GM18868 (cell line): Measurements from ENCODE around the gene ZNF592.

Source experiments
- ATAC-seq: cut with Tn5 transposase; IDR thresholded peaks from one replicate; pipeline ENCODE4 v1.9.1; 2021; ENCODE audit warnings: mild to moderate bottlenecking, moderate library complexity; ENCODE audit not compliant: unreplicated experiment

ZNF592 gene

GRCh38 chr15:84748274-84749110 is at the start of gene ZNF592:
Gene ZNF592, plus strand, starts transcription at chr15:84748592. Its CDS starts 34,084 bp downstream, at chr15:84782676.
- peak; percentile 47 for ATAC-seq

- no peak for ATAC-seq
Observed at GRCh38 chr15:84699538-84700191, 48.7 kb upstream of the ZNF592 start.

- no peak for ATAC-seq
Observed at GRCh38 chr15:84702961-84703482, 45.4 kb upstream of the ZNF592 start.

GRCh38 chr15:84703808-84704207 is 44.6 kb upstream of the ZNF592 start:
- ATAC-seq, result no peak

GRCh38 chr15:84714372-84714771 is 34.0 kb upstream of the ZNF592 start:
- no peak for ATAC-seq

- ATAC-seq, result no peak
Observed at GRCh38 chr15:84714821-84715220, 33.6 kb upstream of the ZNF592 start.

GRCh38 chr15:84715441-84716035 is 32.9 kb upstream of the ZNF592 start:
- no peak for ATAC-seq

- ATAC-seq, result peak; percentile 95
Observed at GRCh38 chr15:84716036-84716732, 32.2 kb upstream of the ZNF592 start, which contains the start of gene SEC11A. Gene SEC11A, minus strand, starts transcription at chr15:84716139. Its CDS starts 64 bp downstream, at chr15:84716075.

- no peak for ATAC-seq
Observed at GRCh38 chr15:84721371-84721770, 27.0 kb upstream of the ZNF592 start.

GRCh38 chr15:84722628-84723027 is 25.8 kb upstream of the ZNF592 start:
- ATAC-seq, result no peak

GRCh38 chr15:84725001-84725491 is 23.3 kb upstream of the ZNF592 start:
- peak; percentile 85 for ATAC-seq

GRCh38 chr15:84727429-84727828 is 21.0 kb upstream of the ZNF592 start:
- ATAC-seq, result no peak

GRCh38 chr15:84731774-84732173 is 16.6 kb upstream of the ZNF592 start:
- ATAC-seq, result no peak

GRCh38 chr15:84734794-84735479 is 13.5 kb upstream of the ZNF592 start:
- peak; percentile 77 for ATAC-seq

GRCh38 chr15:84735480-84736061 is 12.8 kb upstream of the ZNF592 start:
- peak; percentile 48 for ATAC-seq

GRCh38 chr15:84736375-84736774 is 12.0 kb upstream of the ZNF592 start:
- peak; percentile 56 for ATAC-seq

GRCh38 chr15:84737005-84737404 is 11.4 kb upstream of the ZNF592 start:
- ATAC-seq, result no peak

- ATAC-seq, result no peak
Observed at GRCh38 chr15:84740691-84741090, 7.7 kb upstream of the ZNF592 start.

GRCh38 chr15:84741121-84741520 is 7.3 kb upstream of the ZNF592 start:
- no peak for ATAC-seq
